Activated effector memory CD4-positive, alpha-beta T cell treated with Interleukin-2 at 50 U/mL for 16 hours (primary cell): Measurements from ENCODE around the gene PRUNE2.
"Not testable (repeated sequence)": the region's sequence is repeated elsewhere in the genome, so short reads cannot be mapped to it uniquely, and the experiment has no call there.

Source experiments
- DNase-seq: peaks from one replicate; pipeline ENCODE4 v3.0.0-alpha.2; 2020

PRUNE2 gene

DNA sequence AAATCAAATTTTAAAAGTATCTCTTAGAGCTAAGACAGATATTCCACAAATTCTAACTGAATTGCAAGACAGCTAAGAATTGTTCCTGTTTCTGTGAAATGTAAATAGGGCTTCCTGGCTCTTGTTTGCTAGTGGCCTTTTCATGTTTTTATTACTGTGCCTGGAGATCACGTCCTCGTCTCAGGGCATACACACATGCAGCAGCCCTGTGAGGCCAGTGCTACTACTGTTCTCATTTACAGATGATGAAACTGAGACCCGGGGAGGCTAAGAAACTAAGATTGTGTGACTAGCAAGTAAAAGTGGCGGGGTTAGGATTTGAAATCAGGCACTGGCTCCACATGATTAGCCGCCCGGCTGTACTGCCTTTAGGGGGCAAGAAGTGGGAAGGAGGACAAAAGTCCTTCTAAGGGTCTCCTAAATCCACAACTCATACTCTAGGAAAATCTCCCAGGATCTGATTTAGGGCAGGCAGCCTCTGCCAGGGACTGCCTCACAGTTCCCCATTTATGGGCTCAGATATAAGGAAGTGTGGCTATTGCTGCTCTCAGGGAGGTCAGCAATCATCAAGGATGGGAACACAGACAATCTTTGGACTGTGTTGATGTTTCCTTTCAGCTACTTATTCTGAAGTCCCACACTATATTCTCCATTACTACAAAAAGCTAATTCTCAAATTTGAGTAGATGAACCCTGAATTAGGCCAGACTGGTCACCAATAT is 7.9 kb downstream of the PRUNE2 start:
- no peak for DNase-seq

DNA sequence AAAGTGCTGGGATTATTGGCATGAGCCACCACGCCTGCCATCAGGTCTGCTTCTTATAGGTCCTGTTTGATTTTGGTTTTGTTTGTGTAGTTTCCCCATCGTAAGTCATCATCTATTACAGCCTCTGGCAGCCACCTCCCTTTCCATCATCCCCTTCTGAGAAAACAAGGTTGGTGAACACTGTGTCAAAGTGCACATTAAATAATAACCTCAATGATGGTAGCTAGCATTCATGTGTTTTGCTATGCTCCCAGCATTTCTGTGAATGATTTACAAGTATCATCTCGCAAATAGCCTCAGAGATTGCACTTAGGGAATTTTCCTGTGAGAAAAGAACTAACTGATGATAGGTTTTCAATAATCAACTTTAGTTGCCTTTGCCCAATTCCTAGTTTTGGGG is 9.9 kb downstream of the PRUNE2 start:
- DNase-seq: no peak

DNA sequence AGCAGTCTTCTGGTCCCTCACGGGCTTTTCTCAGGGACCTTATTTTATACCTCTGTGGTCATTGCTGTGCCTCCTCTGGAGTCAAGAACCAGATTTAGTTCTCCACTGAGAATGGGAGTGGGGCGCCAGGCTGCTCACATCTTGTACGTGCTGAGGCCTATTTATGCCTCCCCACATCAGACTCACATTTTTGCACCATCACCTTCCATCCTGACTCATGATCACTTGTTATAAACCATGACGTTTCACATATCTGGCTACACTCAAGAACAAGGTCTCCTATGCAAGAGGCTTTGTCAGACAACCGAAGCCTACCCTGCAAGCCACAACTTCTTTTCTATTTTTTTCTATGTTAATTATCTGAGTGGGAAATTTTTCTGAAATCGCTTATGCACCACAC is 10.7 kb downstream of the PRUNE2 start:
- DNase-seq: no peak

DNA sequence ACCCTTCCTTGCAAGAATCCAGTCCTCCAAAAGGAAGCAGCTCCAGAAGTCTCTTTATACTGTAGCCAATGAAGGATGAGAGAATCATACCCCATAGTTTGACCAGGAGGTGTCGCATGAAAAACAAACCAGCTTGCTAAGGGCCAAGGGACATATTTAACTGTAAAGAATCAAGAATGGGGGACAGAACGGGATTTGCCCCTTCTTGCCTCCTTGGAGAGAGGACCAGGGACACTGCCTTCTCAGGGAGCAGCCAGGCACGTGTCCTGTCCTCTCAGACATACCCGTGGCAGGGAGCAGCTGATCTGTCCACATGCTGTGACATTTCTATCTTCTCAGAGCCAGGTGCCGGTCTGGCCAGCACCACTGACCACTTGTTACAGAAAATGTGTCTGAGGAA is 11.7 kb downstream of the PRUNE2 start:
- DNase-seq: no peak

DNA sequence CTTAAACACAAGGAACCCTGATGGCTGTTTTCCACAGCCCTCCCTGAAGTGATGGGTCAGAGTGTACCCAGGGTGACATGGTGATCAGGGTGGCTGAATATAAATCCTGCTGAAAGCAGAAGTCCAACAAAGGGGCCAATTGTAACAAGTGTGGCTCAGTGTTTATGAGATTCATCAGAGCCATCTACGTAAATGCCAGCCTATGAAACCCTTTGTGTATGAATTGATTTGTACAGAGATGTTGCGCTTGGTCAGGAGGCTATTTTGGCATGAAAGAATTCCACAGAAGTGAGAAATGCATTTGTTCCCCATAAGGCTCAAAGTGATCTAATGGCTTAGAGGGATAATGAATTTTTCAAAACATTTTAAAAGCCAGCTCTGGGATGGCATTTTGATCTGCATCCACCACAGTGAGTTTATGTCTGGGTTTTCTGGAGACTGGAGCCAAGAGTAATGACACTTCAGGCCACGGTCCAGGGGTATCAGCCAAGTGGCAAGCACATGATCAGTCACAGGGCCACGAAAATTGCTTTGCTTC is 12.4 kb downstream of the PRUNE2 start:
- DNase-seq: no peak

DNA sequence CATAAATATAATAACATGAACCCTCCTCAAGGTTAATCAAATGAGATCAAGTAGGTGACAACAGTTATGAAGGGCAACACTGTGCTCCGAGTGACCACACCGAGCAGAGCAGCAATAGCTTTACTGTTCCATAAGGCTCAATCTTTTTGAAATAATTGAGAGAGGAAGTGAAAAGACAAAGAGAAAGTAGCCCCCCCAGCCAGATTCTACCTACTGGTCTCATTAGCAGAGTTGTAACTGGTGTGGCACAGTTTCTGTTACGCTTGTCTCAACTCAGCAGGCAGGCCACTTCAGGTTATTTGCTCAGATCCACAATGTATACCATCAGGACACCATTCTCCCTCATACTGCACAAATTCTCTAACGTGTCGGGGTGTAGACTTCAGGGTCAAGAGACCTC is 14.0 kb downstream of the PRUNE2 start:
- DNase-seq: no peak

DNA sequence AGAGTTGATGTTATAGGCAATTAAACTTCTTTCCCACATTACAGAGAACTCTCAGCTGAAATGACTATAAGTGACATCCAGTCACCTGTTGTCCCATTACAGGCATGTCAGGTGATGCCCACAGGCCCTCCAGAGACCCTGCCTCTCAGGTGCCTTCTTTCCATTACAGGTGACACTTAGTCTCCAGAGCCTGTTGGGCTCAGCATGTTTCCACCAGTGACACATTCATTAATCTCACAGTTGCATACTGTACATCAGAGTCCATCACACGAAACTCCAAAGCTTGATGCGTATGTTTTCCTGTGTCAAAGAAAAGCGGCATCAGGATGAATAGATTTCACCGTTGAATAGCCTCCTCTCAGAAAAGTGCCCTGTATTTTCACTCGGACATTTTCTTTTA is 14.6 kb downstream of the PRUNE2 start:
- DNase-seq: no peak

DNA sequence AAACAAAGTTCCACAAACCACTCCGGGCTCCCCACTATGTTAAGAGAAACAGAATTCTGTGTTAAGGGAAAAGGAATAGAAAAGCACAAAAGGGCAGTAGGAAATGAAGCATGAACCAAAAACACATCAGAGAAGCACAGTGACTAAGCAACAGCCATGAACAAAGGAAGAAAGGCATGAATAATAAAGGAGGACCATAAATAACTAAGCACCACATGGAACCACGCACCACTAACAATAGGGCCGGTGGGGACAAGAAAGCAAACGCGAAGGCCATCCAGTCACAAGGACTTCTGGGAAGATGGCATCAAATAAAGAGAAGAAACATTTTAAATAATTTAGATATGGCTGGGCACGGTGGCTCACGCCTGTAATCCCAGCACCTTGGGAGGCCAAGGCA is 18.0 kb downstream of the PRUNE2 start:
- no peak for DNase-seq

DNA sequence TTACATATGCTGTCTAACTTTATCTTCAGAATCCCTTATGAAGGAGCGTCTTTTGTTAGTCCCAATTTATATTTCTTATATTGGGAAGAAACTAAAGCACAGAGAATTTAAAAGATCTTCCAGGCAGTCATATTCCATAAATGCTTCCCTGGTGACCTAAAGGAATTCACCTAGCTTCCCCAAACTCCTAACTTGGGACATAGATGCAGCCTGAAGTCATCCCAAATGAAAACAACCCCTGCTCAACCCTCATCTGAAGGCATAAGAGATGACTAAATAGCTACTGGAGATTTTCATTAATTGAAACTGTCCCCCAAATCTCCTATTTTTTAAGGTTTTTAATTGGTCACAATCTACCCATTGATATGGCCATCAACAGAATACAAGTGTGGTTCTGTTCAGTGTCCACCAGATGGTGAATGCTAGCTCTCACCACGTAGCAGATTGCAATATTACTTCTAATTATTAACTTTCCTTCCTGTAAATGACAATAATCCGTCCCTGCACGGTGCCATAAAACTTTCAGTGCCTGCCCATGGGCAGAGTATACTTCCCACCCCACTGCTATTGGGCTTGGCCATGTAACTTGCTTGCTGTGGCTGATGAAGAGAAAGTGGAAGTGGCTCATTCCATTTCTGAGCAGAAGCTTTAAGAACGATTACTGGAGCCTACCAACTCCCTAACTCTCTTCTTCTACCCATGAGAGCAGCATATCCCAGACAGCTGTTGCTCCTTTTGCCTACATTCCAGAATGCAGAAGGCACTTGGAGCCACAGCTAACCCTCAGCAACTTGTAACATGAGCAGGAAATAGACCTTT is 18.7 kb downstream of the PRUNE2 start:
- no peak for DNase-seq

DNA sequence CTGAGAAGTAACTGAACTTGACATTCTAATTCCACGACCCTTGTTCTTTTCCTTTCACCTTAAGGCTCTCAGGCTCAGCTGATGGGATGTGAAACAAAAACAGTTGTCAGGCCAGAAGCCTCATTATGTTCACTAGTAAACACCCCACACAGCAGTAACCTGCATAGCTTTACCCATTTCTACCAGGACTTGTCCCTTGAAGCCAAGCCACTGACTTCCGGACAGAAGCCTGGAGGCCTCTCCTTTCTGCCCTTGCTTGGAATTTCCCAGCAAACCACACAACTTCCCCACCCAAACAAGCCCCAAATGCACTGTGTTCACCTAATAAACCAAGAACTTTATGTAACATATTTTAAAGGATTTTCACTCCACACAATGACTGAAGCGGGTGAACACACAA is 19.6 kb downstream of the PRUNE2 start:
- DNase-seq: no peak

DNA sequence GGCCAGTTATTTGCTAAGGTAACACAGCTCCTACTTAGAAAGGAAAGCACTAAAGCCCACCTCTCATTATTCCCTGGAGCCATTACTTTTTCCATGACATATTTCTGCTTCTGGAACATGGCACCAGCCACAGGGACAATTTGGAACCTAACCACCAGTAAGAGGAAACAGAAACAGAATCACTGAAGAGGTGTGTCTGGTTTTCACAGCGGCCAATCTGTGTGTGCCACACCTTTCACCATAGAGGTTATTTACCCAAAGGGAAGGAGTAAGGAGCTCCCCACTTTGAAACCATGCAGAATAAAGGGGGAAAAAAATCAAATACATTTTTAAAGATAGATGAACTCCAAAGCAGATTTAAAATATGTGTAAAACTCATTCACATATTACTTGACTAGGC is 21.1 kb downstream of the PRUNE2 start:
- DNase-seq: no peak

DNA sequence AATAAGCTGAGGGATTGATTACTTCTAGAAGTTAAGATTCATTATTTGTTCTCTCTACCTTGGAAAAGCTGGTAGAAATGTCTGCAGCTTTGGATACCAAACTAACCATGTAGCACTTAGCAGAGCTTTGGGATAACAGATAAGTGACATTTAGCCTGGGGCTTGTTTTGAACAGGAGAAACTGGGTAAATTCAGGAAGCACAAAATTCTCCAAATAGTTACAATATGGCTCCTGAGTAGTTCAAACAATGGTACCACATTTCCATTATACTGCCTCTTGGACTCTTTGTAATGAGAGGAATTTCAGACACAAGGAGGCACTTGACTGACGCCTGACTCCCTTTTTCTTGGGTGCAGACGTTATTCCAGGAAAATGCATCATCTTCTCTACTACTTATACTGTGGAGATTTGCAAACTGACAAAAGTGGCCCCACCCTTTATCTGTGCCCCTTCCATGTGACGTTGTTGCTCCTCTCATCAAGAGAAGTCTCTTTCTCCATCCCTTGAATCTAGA is 22.5 kb downstream of the PRUNE2 start:
- DNase-seq: no peak

DNA sequence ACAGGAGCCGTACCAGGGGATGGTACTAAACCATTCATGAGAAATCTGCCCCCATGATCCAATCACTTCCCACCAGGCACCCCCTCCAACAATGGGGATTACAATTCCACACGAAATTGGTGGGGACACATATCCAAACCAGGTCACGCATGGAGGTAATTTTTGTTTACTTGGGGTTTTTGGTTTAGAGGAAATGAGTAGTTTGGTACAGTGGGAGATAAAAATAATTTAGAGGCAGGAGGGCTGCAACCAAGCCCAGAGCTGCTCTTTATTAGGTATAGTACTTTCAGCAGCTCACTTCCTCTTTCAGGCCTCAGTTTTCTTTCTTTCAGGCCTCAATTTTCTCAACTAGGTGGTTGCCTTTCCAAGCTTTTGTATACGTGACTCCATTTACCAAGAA is 23.2 kb downstream of the PRUNE2 start:
- DNase-seq: no peak

DNA sequence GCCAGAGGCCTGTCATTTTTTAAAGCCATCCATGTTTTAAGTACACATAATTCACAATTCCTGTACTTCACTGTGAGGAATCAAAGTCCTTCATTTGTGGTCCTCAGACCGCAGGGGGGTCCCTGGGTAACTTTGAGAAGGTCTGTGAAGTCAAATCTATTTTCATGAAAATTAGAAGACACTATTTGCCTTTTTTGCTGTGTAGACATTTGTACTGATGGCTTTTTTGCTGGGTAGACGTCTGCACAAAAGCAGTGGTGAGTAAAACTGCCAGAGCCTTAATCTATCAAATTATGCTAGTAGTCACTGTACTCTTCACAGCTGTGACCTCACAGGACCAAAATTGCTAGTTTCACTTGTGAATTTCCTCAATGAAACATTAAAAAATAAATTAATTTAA is 25.7 kb downstream of the PRUNE2 start:
- DNase-seq: no peak

DNA sequence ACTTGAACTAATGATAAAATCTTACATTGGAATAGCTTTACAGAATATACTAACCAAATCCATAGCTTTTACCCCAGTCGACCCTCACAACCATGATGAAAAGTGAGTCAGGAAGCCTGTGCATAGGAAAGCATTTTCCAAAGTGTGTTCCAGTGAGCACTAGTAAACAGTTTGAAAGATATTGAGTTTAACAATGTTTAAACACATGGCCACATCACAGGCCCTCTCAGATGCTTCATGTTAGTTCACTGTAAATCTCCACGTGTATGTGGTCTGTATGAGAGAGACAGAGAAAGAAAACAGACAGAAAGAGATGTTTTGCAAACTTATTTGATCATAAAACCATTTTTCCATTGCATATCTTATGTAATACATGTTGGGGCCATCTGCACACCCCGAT is 27.0 kb downstream of the PRUNE2 start:
- no peak for DNase-seq

DNA sequence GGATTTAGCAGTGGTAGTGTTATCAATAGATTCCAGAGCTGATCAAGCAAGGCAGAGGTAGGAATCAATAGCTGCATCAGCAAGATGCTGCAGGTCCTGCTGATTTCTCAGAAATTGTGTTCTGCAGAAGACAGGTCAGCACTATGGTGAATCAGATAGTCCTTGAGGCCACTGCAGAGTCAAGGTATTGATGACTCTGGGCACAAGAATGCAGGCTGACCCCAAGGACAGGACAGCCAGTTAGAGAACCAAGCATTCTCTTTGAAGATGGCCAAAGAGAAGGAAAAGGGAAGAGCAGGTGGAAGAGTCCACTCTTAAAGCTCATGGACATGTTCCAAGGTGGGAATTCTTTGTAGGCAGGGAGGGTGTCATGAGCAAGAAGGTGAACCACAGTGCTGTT is 28.0 kb downstream of the PRUNE2 start:
- DNase-seq: no peak

DNA sequence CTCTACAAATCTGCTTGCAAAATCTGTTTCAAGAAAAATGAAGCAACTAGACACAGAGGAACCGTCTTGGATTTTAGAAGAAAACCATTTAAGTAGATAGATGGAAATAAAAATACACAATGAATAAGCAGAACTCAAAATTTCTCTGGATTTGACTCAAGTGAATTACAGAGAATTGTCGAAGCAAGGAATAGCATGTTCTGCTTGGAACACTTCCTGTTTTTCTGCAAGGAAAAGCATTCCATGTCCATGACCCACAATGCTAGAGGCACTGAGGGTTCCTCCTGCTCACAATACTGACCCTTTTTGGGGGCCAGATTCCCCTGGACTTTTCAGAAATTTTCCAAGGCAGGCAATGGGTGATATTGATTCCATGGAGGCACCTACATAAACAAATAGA is 29.8 kb downstream of the PRUNE2 start:
- DNase-seq: no peak

DNA sequence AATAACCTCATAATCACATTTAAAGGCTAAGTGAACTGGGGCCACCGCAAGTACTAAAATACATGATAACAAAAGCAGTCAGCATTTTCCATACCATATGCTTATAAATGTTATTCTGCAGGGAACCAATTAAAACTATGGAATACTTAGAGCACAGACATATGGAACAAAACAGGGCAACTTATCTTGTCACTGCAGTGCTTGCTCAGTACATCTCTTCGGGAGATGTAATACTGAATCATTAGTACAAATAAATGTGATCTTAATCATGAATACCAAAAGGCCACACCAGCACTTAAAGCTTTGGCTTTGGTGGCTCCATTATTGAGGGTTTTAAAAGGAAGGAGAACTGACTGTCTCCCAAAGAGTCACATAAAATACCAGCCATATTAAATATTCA is 32.1 kb downstream of the PRUNE2 start:
- DNase-seq: no peak

DNA sequence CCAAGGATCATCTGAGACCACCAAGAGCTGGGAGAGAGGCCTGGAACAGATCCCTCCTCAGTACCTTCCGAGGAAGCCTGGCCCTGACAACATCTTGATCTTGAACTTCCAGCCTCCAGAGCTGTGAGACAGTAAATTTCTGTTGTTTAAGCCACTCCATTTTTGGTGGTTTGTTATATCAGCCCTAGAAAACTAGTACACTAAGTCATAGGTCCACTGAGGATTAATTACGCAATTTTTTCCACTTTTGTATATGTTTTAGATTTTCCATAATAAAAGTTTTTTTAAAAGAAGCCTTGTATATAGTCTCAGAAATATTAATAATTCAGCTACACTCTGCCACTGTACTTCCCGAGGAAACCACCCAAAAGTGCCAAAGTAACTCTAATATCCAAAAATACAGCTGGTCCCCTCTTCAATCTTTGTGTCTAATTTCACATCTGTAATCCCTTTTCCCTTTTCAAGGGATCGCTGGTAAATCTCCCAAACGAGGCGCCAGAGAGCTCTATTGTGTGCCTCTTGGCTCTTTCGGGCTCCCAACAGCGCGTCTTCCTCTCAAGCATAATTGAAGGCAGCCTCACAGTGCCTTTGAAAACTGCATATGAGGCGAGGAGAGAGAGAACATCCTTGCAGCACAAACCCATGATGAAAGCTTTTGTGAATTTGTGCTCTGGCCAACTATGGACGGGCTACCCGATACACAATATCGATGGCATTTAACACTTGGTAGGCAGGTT is 32.7 kb downstream of the PRUNE2 start:
- DNase-seq: no peak

DNA sequence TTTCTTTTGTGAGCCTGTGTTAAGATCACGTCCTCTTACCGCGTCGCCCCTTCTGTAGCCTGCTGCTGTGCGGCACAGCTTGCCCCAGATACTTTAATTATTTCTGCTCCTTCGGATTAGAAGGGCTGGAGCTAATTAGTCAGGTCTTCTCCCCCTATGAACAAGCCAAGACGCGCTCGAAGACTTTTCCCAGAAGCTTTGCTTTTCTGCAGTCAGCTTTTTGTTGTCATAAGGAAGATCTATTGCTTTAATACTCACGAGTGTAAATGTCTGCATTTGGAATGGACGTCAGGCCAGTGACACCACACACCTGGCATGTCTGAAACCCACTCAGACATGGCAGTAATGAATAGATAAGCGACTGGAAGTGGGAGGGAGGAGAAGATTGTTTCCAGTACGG is 37.0 kb downstream of the PRUNE2 start:
- no peak for DNase-seq

DNA sequence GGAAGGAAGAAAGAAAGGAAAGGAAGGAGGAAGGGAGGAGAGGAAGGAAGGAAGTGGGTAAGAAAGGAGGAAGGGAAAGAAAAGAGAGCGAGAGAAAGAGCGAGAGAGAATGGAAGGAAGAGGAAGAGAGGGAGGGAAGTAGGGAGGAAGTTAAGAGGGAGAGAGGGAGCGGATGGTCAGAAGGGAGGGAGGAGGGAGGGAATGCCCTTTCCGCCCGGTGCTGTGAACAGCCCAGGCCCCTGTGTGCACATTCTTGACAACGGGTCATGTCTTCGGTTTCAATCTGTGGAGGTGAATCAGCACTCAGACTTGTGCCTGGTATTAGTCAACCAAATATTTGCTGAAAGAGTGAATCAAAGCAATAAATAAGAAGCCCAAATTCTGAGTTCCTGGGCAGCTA is 39.2 kb downstream of the PRUNE2 start:
- no peak for DNase-seq

DNA sequence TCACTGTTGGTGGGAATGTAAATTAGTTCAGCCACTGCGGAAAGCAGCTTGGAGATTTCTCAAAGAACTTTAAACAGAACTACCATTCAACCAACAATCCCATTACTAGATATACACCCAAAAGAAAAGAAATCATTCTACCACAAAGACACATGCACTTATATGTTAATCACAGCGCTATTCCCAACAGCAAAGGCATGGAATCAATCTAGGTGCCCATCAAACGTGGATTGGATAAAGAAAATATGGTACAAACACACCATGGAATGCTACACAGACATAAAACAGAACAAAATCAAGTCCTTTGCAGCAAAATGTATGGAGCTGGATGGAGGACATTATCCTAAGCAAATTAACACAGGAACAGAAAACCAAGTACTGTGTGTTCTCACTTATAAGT is 42.1 kb downstream of the PRUNE2 start:
- DNase-seq: no peak

DNA sequence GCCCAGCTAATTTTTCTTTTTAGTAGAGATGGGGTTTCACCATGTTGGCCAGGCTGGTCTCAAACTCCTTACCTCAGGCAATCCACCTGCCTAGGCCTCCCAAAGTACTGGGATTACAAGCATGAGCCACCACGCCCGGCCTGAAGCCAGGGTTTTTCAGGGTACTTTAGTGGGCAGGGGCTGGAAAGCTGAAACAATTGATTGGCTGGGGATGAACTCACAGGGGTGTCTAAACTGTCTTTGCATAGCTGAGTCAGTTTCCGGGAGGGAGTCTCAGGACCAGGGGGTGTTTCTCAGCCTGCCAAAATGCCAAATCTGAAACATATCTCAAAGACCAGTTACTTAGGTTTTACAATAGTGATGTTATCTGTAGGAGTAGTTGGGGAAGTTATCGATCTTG is 46.1 kb downstream of the PRUNE2 start:
- DNase-seq: no peak

DNA sequence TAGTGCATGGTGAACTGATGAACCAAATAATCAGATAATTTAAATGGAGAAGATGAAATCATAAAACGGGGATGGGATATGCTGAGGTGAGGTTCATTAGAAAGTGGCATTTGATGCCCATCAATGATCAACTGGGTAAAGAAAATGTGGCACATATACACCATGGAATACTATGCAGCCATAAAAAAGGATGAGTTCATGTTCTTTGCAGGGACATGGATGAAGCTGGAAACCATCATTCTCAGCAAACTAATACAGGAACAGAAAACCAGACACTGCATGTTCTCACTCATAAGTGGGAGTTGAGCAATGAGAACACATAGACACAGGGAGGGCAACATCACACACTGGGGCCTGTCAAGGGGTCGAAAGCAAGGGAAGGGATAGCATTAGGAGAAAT is 47.7 kb downstream of the PRUNE2 start:
- not testable (repeated sequence) for DNase-seq
